NCI-H187 treated with DMSO at 0.1 percent for 48 hours (cell line): ENCODE measurements around the gene HSD17B2.
"Not testable (repeated sequence)": the region's sequence is repeated elsewhere in the genome, so short reads cannot be mapped to it uniquely, and the experiment has no call there.

Experiments used
- DNase-seq: peaks from one replicate; lab custom pipeline; 2025; lab: John Stamatoyannopoulos, UW

HSD17B2 gene

GRCh38 chr16:82034981-82035612 lies at the start of gene HSD17B2:
TSS of gene HSD17B2 (plus strand) at chr16:82035253. CDS start at chr16:82035425, 172 bp downstream.
- DNase-seq, result no peak

GRCh38 chr16:81987121-81987520 lies 47.9 kb upstream of the HSD17B2 start:
- DNase-seq, result no peak

GRCh38 chr16:81987706-81988105 lies 47.3 kb upstream of the HSD17B2 start:
- no peak for DNase-seq

GRCh38 chr16:81992859-81993258 lies 42.2 kb upstream of the HSD17B2 start:
- DNase-seq, result no peak

- DNase-seq, result no peak
Measured at GRCh38 chr16:81994485-81994884, 40.6 kb upstream of the HSD17B2 start.

GRCh38 chr16:81995651-81996050 lies 39.4 kb upstream of the HSD17B2 start:
- no peak for DNase-seq

GRCh38 chr16:81996664-81997509 lies 38.2 kb upstream of the HSD17B2 start:
- no peak for DNase-seq

GRCh38 chr16:81997738-81998137 lies 37.3 kb upstream of the HSD17B2 start:
- no peak for DNase-seq

- no peak for DNase-seq
Measured at GRCh38 chr16:82002831-82003230, 32.2 kb upstream of the HSD17B2 start.

GRCh38 chr16:82004601-82005000 lies 30.5 kb upstream of the HSD17B2 start:
- no peak for DNase-seq

GRCh38 chr16:82005027-82005830 lies 29.8 kb upstream of the HSD17B2 start:
- no peak for DNase-seq

GRCh38 chr16:82006036-82006435 lies 29.0 kb upstream of the HSD17B2 start:
- no peak for DNase-seq

- DNase-seq, result no peak
Measured at GRCh38 chr16:82007189-82007588, 27.9 kb upstream of the HSD17B2 start.

GRCh38 chr16:82008957-82009592 lies 26.0 kb upstream of the HSD17B2 start:
- DNase-seq, result no peak

- not testable (repeated sequence) for DNase-seq
Measured at GRCh38 chr16:82009789-82010188, 25.3 kb upstream of the HSD17B2 start.

GRCh38 chr16:82010649-82011048 lies 24.4 kb upstream of the HSD17B2 start:
- DNase-seq, result no peak

GRCh38 chr16:82011199-82011641 lies 23.8 kb upstream of the HSD17B2 start, which contains the start of gene SDR42E1:
TSS of gene SDR42E1 (minus strand) at chr16:82011470. CDS start at chr16:82000858, 10,612 bp downstream.
- no peak for DNase-seq

- no peak for DNase-seq
Measured at GRCh38 chr16:82013139-82013538, 21.9 kb upstream of the HSD17B2 start.

GRCh38 chr16:82016263-82016662 lies 18.8 kb upstream of the HSD17B2 start:
- DNase-seq, result no peak

GRCh38 chr16:82016964-82017363 lies 18.1 kb upstream of the HSD17B2 start:
- DNase-seq, result no peak

- DNase-seq, result no peak
Measured at GRCh38 chr16:82017911-82018568, 17.0 kb upstream of the HSD17B2 start.
